ENCODE measurements around the gene CCBE1.

DNA sequence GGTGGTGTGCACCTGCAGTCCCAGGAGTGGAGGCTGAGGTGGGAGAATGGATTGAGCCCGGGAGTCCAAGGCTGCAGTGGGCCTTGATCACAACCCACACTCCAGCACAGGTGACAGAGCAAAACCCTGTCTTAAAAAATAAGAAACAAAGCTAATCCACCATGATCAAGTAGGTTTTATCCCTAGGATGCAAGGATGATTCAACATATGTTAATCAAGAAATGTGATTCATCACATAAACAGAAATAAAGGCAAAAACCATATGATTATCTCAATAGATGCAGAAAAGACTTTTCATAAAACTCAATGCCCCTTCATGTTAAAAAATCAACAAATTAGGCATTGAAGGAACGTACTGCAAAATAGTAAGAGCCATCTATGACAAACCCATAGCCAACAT lies 58.1 kb downstream of the CCBE1 start:
- TF ChIP-seq, protein P1, sequence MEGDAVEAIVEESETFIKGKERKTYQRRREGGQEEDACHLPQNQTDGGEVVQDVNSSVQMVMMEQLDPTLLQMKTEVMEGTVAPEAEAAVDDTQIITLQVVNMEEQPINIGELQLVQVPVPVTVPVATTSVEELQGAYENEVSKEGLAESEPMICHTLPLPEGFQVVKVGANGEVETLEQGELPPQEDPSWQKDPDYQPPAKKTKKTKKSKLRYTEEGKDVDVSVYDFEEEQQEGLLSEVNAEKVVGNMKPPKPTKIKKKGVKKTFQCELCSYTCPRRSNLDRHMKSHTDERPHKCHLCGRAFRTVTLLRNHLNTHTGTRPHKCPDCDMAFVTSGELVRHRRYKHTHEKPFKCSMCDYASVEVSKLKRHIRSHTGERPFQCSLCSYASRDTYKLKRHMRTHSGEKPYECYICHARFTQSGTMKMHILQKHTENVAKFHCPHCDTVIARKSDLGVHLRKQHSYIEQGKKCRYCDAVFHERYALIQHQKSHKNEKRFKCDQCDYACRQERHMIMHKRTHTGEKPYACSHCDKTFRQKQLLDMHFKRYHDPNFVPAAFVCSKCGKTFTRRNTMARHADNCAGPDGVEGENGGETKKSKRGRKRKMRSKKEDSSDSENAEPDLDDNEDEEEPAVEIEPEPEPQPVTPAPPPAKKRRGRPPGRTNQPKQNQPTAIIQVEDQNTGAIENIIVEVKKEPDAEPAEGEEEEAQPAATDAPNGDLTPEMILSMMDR (conservative IDR thresholded peaks at IDR 0.05 in 1 of 2, IDR thresholded peaks at IDR 0.05 in 1 of 2; ENCODE audit: low read depth in 1 of 2, low read length in 2 of 2) = no peak
- TF ChIP-seq EZH2 (IDR thresholded peaks at IDR 0.05; ENCODE audit: low read length, missing control alignments) = no peak
